ENCODE measurements around the gene PHF3.

PHF3 gene

DNA sequence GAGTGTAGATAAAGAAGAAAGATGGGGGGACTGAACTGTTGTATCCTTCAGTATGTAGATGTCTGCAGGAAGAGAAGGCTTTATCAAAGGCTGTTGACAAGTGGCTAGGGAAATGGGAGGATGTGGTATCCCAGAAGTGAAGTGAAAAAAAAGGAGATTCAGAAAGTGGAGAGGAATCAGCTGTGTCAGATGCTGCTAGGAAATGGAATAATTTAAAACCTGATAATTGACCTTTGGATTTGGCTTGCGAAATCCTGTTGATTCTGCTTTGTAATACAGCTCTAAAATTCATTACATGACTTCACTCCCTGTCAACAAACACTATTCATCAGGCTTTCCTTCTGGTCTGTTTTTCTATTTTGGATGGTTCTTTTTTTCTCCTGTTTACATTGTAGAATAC lies 41.7 kb downstream of the PHF3 start:
- no peaks in the 10 kb centered on the region for H3K27me3 ChIP-seq (ENCODE audit: insufficient read depth, low read depth, severe bottlenecking)
- no peak for DNase-seq
- peaks cover 13% of the 10 kb centered on the region for H3K36me3 ChIP-seq
- no peak overlapping the region for H3K4me3 ChIP-seq (ENCODE audit: low read depth, low read length)
- no peak overlapping the region for H3K27ac ChIP-seq
- no peaks in the 10 kb centered on the region for H3K9me3 ChIP-seq (ENCODE audit: severe bottlenecking)
- TF ChIP-seq, protein P1, sequence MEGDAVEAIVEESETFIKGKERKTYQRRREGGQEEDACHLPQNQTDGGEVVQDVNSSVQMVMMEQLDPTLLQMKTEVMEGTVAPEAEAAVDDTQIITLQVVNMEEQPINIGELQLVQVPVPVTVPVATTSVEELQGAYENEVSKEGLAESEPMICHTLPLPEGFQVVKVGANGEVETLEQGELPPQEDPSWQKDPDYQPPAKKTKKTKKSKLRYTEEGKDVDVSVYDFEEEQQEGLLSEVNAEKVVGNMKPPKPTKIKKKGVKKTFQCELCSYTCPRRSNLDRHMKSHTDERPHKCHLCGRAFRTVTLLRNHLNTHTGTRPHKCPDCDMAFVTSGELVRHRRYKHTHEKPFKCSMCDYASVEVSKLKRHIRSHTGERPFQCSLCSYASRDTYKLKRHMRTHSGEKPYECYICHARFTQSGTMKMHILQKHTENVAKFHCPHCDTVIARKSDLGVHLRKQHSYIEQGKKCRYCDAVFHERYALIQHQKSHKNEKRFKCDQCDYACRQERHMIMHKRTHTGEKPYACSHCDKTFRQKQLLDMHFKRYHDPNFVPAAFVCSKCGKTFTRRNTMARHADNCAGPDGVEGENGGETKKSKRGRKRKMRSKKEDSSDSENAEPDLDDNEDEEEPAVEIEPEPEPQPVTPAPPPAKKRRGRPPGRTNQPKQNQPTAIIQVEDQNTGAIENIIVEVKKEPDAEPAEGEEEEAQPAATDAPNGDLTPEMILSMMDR (IDR thresholded peaks at IDR 0.05; ENCODE audit: low read depth, low read length) = no peak

DNA sequence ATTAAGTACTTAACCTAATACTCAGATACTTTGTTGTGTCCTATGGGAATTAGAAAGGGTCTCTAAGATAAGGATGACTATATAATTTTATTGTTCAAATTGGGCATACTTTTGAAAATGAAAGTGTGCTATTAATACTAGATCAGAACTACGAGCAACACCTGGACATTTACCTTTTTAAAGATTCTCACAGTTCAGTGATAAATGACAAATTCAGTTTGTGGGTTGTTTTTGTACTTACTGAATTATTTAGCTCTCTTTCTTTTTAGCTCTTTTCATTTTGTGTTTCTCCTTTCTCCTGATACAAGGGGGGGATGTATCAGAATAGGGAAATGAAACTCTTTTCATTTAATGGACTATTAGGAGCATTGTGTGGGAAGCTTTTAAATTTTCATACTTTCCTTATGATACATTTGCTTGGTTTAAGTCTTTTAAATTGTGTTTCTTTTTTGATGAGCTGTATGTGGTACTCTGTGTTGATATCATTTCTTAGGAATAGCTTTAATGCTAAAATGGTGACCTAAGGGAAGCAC lies 47.5 kb downstream of the PHF3 start:
- Histone ChIP-seq H3K27ac (no peak overlapping the region), H3K36me3 (peaks cover 35% of the 10 kb centered on the region), H3K9me3 (ENCODE audit: severe bottlenecking) (no peaks in the 10 kb centered on the region), H3K27me3 (ENCODE audit: insufficient read depth, low read depth, severe bottlenecking) (no peaks in the 10 kb centered on the region), H3K4me3 (ENCODE audit: low read depth, low read length) (no peak overlapping the region)
- no peak for DNase-seq
- TF ChIP-seq, protein P1 (IDR thresholded peaks at IDR 0.05; ENCODE audit: low read depth, low read length) = no peak

DNA sequence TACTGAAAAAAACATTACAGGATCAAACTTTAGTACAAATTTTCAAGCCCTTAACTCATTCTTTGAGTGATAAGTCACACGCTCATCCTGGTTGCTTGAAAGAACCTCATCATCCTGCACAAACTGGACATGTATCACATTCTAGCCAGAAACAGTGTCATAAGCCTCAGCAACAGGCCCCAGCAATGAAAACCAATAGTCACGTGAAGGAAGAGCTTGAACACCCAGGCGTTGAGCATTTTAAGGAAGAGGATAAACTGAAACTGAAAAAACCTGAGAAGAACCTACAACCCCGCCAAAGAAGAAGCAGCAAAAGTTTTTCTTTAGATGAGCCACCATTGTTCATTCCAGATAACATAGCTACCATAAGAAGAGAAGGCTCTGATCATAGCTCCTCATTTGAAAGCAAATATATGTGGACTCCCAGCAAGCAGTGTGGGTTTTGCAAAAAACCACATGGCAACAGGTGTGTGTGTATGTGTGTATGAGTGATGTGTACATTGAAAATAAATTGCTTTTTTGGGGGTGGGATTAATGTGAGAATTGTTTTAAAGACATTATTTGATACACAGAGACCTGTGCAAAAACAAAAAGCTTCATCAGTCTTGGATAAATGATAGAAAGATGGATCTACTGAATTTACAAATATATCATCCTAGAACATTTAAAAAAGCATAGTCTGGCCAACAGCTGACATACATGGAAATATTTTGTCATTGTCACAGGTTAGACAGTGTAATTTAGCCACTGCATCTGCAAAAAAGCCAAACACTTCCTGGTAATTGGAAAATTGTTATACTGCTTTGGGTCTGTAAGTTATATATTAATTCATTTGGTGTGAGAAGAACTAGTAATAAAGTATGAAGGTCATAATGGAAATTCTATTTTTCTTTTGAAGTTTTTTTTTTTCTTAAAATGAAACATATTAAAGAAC lies 50.1 kb downstream of the PHF3 start:
- H3K27ac ChIP-seq = no peak overlapping the region
- no peak overlapping the region for H3K4me3 ChIP-seq (ENCODE audit: low read depth, low read length)
- no peaks in the 10 kb centered on the region for H3K27me3 ChIP-seq (ENCODE audit: insufficient read depth, low read depth, severe bottlenecking)
- peaks cover 24% of the 10 kb centered on the region for H3K36me3 ChIP-seq
- TF ChIP-seq, protein P1 (IDR thresholded peaks at IDR 0.05; ENCODE audit: low read depth, low read length) = no peak
- DNase-seq = no peak
- H3K9me3 ChIP-seq (ENCODE audit: severe bottlenecking) = no peaks in the 10 kb centered on the region

DNA sequence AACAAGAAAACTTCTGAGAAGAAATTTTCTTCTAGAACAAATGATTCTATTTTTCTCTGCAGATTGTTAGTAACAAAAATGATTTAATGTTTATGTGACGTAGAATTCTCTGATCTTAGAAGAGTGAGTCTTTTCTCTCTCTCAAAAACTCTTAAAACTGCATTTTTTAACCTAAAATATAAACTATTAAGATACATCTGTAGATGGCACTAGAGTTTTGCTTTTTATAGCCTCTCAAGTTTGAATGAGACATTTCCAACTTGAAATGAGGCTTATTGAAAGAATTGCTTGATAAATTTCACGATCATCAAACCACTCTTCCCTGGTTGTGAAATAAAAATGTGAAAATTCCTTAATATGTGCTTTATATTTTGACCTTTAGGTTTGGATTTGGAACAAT lies 53.8 kb downstream of the PHF3 start:
- TF ChIP-seq, protein P1 (IDR thresholded peaks at IDR 0.05; ENCODE audit: low read depth, low read length) = no peak
- H3K27ac ChIP-seq = no peak overlapping the region
- no peak for DNase-seq
- peaks cover 13% of the 10 kb centered on the region for H3K36me3 ChIP-seq
- H3K27me3 ChIP-seq (ENCODE audit: insufficient read depth, low read depth, severe bottlenecking) = no peaks in the 10 kb centered on the region
- H3K9me3 ChIP-seq (ENCODE audit: severe bottlenecking) = no peaks in the 10 kb centered on the region
- H3K4me3 ChIP-seq (ENCODE audit: low read depth, low read length) = no peak overlapping the region

DNA sequence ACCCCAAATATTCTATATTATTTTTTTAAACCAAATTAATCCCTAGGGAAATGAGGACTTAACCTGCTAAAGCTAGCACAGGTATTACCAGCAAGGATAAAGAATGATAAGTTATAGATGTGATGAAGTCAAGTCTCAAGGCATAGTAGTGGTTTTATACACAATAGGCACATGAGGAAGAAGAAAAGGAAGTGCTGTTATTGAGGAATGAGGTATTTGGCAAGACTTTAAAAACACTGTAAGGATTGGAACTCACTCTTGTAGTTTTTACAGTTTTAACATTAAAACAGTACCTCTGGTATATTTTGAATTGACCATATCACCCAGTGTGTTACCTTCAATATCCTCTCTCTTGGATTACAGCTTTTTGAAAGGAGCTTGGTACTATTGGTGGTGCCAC lies 54.6 kb downstream of the PHF3 start:
- Histone ChIP-seq H3K9me3 (ENCODE audit: severe bottlenecking) (no peaks in the 10 kb centered on the region), H3K27ac (no peak overlapping the region), H3K27me3 (ENCODE audit: insufficient read depth, low read depth, severe bottlenecking) (no peaks in the 10 kb centered on the region), H3K36me3 (peaks cover 5% of the 10 kb centered on the region), H3K4me3 (ENCODE audit: low read depth, low read length) (no peak overlapping the region)
- DNase-seq = no peak
- TF ChIP-seq, protein P1 (IDR thresholded peaks at IDR 0.05; ENCODE audit: low read depth, low read length) = no peak

Data from WERI-Rb-1 (cell line).